KOPT-K1 (cell line): ENCODE measurements around the gene SLC9A9.
A peak's percentile ranks its signal among the peaks of the same experiment; 100 is the strongest.

Source experiments
- H3K27ac ChIP-seq: fragments of 200-600 bp; sonication (generic); 2 replicates; pipeline ENCODE4 v1.5.1; 2016; ENCODE audit warnings: antibody characterized with exemption, mild to moderate bottlenecking, low read depth, low read length; ENCODE audit not compliant: poor library complexity, severe bottlenecking
- H3K36me3 ChIP-seq: fragments of 200-600 bp; sonication (generic); 2 replicates; pipeline ENCODE4 v1.5.1; 2017; ENCODE audit warnings: antibody characterized with exemption, mild to moderate bottlenecking, low read length, moderate library complexity; ENCODE audit not compliant: insufficient read depth
- H3K9me3 ChIP-seq: fragments of 200-600 bp; sonication (generic); 2 replicates; pipeline ENCODE4 v1.5.1; 2017; ENCODE audit warnings: antibody characterized with exemption, low read length, mild to moderate bottlenecking; ENCODE audit not compliant: insufficient read depth, poor library complexity, severe bottlenecking

The SLC9A9 gene

DNA sequence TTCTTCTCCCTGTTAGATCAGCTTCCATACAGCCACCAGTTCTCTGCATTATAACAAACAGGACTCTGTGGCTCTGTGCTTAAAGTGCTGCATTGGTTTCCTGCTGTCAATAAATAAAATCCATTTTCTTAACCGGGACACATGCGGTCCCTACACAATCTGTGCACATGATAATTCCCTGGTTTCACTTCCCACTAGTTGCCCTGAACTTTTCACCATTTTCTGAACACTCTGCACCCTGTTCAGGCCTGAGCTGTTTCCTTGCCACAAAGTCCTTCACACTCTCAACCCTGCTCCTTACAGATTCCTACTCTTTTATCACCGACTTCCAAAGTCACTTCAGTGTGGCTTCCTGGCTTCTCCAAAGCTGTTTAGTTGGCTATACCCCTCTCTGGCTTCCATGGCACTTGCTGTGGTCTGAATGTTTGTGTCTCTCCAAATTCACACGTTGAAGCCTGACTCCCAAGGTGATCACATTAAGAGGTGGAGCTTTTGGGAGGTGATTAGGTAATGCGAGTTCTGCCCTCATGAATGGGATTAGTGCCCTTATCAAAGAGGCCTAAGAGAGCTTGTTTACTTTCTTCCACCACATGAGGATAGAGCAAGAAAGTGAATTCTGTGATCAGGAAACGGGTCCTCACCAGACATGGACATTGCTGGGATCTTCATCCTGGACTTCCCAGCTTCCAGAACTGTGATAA, 495.3 kb downstream of the SLC9A9 start:
- H3K36me3 ChIP-seq = no peaks in the 10 kb centered on the region
- no peak overlapping the region for H3K27ac ChIP-seq
- H3K9me3 ChIP-seq = no peaks in the 10 kb centered on the region

DNA sequence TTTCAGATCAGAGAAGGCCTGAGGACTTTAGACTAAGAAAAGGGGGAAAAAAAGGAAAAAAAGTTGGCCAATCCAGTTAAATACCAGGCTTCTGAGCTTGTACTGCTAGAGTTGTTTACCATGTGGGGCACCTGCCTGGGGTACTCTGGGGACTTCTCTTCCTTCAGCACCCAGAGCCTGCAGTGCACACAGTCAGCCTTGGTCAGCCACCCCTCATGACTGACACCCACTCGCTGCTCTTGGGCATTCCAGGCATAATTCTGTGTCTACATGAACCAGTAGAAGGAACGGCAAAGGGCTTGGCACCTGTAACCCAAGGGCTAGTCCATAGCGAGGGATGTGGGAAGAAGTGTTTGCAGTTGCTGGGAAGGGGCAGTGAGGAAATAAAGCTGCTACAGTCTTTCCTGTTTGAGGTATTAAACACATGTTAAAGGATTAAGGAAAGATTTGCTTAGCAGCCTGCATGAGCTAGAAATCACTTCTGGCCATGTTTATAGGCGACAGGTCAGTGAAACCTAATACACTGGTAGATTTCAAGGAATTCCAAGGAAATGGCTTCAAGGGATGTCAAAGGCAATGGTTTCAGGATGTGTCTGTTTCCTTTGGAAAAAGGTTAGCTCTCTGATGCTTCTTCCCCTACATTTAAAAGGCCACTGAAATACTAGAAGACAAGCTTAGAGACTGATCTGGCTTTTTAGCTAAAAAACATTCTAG, 496.2 kb downstream of the SLC9A9 start:
- H3K36me3 ChIP-seq = no peaks in the 10 kb centered on the region
- H3K9me3 ChIP-seq = no peaks in the 10 kb centered on the region
- no peak overlapping the region for H3K27ac ChIP-seq

DNA sequence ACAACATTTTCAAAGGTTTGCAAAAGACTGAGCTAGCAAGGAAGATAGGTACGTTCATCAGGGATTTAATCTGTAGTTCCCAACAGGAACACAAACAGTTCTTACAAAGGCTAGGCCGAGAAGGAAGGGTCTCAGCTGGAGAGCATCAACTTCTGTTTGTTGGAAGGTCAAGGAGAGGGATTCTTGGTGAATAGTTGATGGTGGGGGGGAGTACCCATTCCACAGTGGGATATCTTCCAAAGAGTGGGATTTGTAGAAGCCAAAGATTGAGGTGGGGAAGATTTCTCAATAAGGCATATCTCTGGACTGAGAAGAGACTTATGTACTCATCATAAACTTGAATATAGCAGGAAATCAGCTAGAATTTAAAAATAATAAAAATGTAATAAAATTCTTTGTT, 496.9 kb downstream of the SLC9A9 start:
- Histone ChIP-seq H3K27ac (no peak overlapping the region), H3K9me3 (no peaks in the 10 kb centered on the region), H3K36me3 (no peaks in the 10 kb centered on the region)

DNA sequence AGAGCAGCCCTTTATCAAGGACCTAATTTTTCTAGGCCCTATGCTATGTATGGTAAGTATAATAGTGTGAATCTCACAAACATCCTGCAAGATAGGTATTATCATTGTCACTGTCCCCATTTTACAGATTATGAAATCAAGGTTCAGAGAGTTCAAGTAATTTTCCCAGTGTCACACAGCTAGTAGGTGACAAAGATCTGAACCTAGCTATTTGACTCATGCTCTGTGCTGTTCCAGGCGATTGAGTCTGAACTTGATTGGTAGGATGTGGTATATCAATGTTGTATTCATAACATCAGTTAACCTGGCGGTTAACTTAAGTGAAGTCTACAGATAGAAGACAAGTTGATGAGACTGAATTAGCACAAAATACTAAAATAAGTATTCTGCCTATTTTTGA, 498.8 kb downstream of the SLC9A9 start:
- Histone ChIP-seq H3K36me3 (no peaks in the 10 kb centered on the region), H3K27ac (no peak overlapping the region), H3K9me3 (no peaks in the 10 kb centered on the region)

DNA sequence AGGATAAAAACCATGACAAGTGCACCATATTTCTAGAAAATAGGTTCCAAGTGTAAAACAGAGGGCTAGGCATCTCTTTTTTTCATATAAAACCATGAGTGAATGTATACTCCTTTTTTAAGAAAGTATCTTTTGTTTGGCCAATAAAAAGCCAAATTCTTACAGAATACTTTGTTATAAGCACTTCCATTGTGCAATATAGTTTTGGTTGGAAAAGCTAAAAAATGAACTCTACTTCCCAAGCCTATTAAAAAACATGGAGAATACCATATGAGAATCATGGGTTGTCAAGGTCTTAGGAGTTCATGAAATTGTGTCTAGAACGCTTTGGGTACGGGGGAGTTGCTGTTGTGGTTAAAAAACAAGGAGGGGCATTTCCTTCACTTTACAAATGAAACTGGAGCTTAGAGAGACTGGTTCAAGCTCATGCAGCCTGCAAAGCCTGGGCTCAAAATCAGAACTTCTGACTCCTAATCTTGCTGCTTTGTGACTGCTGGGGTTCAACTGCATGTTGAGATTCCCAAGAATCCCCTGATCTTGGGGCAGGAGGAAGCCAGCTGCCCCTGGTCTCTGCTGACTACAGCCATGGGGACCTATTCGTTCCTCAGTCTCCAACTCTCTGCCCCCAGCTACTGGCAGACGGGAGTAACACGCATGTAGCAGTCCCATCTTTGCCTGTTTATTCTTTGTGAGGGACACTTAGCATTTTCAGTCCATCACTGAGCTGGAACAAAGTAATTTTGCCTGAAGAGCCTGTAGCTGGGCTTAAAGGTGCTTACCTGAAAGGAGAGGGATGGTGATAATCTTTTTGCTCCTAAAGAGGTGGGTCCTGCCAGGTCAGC, 499.6 kb downstream of the SLC9A9 start:
- H3K9me3 ChIP-seq = no peaks in the 10 kb centered on the region
- no peaks in the 10 kb centered on the region for H3K36me3 ChIP-seq
- no peak overlapping the region for H3K27ac ChIP-seq

DNA sequence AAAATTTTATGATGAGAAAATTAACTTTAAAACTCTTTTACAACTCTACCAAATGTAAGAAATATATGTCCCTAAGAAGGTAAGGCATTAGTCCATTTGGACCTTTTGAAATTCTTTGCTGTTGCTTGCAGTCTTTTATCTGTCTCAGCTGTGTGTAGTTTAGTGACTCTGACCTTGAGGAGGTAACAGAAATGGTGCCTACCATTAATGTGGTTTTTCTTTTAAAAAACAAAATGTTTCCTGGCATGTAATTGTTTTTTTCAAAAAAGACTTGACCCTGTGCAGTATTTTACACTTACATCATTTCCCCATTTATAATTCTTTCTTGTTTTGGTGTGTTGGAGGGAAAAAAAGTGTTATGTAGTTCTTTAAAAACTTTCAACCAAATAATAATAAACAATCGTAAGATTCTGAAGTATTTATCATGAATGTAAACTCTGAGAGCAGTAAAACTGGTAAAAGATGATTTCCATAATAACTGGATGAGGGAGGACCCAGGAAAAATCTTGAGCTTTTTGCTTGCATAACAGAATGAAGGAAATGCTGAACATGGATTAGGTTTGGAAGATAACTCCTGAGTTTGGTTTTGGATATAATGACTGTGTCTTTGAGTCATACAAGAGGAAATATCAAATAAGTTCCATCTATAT, 503.6 kb downstream of the SLC9A9 start:
- H3K36me3 ChIP-seq = no peaks in the 10 kb centered on the region
- peak overlapping the region; percentile 40 for H3K27ac ChIP-seq
- no peaks in the 10 kb centered on the region for H3K9me3 ChIP-seq

DNA sequence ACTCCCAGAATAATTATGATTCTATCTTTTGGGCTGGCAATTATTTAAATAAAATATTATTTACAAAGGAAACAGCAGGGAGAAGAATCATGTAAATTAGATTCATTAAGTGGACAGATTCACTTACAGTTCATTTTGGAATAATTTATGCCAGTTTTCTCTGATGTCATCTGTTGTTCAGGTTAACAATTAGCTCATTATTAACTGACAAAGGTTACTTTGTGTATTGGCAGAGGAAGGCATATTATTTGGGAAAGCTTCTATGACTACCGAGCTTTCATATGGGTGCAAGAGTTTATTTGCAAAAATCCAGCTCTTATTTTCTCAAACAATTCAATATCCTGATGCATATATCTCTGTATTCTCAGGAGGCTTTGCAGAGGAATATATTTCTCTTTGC, 504.3 kb downstream of the SLC9A9 start:
- no peaks in the 10 kb centered on the region for H3K36me3 ChIP-seq
- peak overlapping the region; percentile 40 for H3K27ac ChIP-seq
- H3K9me3 ChIP-seq = no peaks in the 10 kb centered on the region

DNA sequence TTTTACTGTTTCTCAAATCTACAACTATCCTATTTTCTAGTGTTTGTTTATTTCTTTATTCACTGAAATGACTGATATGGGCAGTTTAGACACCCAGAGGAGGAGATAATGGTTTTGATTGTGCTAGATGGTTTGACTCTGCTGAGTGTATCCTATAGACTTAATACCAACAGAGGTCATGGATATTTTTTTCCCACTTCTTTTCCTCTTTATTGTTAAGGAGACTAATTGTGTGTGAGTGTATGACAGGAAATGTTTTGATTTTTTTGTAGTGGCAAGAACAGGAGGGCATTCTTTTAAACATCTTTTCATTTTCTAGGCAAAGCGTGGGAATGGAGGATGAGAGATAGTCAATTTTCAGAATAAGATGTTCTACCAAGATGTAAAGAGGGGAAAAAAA, 505.2 kb downstream of the SLC9A9 start:
- Histone ChIP-seq H3K27ac (no peak overlapping the region), H3K36me3 (no peaks in the 10 kb centered on the region)

DNA sequence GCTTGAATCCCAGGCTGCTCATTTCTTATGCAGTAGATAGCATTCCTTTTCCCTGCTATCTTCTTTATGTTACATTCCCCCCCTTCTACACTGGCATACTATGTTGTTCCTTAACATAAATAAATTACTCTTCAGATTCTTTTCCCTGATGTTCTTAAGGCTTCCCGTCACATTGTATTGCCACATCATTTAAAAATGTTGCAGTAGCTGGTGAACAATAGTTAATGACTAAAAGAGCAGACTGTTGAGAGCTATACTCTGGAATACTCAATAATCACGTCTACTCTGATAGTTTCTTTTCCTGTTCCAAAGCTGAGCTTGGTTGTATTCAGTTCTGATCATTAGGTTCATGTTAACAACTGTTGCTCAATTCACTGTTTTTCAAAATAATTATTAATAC, 508.8 kb downstream of the SLC9A9 start:
- Histone ChIP-seq H3K36me3 (no peaks in the 10 kb centered on the region), H3K27ac (no peak overlapping the region), H3K9me3 (peaks cover 9% of the 10 kb centered on the region)

More for the DNA sequence above, 505.2 kb downstream of the SLC9A9 start:
- no peaks in the 10 kb centered on the region for H3K9me3 ChIP-seq

DNA sequence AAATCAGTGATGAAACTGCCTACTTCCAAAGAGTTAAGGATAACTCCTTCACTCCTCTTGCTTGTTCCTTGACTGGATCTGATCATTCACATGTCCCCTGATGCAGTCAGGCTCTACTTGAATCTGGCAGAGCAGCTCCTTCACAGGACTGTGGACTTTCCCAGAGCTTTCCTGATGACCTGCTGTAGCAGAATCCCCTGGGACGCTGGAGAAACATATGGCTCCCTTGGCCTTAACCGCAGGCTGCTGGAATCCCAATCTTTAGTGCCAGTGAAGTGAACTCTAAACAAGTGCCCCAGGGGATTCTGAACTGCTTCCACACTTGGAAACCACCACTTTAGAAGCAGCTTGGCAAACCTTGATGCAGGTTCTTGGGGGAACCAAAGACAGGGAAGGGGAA, 510.9 kb downstream of the SLC9A9 start:
- Histone ChIP-seq H3K36me3 (no peaks in the 10 kb centered on the region), H3K27ac (no peak overlapping the region), H3K9me3 (peaks cover 9% of the 10 kb centered on the region)

DNA sequence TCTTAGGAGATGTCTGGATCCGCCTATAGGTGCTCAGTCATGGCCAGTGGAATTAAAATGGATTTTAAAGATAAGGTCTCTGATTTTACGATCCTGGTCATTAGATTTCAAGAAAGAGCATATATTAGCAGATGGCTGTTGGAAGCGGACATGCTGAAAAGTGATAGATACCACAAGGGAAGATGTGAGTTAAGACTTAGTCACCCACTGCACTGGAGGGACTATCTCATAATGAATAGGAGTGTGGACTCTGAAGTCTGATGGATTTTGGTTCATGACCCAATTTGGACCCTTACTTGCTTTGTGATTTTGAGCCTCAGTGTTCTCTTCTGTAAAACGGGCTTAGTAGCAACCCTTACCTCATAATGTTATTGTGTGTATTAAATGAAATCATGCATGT, 514.0 kb downstream of the SLC9A9 start:
- no peaks in the 10 kb centered on the region for H3K36me3 ChIP-seq
- peaks cover 9% of the 10 kb centered on the region for H3K9me3 ChIP-seq
- no peak overlapping the region for H3K27ac ChIP-seq

DNA sequence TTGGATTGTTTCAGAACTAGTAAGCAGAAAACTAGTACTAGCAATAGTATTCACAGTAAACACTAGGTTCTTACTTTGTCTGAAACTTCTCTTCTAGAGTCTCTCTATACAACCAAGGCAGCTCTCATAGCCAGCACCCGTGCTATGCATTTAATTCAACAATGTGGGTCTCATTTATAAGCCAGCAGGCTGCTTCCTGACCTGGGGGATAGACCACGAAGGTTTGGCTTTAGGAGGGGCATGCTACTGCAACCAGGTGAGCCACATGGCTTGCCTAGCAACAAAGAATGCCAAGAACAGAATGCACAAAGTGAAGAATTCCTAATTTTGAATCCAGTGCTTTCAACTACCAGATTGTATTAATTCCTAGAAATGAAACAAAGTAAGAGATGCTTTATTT, 514.9 kb downstream of the SLC9A9 start:
- Histone ChIP-seq H3K9me3 (peaks cover 9% of the 10 kb centered on the region), H3K36me3 (no peaks in the 10 kb centered on the region), H3K27ac (no peak overlapping the region)

DNA sequence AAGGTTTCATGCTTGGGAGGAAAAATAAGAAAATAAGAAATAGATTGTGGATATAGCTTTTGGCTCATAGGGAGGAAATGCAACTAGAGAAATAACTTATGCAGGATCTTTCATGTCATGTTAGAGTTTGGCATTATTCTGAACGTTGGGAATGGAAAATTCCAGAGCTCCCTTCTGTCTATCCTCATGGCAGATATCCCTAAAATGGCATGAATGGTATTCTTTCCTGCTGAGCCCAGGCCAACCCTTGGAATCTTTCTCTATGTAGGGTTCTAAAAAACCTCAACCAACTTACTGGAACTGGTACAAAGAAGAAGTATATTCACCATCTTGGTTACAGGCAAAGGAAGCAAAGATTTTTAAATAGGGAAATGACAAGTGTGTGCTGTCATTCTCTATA, 516.2 kb downstream of the SLC9A9 start:
- H3K27ac ChIP-seq = no peak overlapping the region
- peaks cover 9% of the 10 kb centered on the region for H3K9me3 ChIP-seq
- no peaks in the 10 kb centered on the region for H3K36me3 ChIP-seq

DNA sequence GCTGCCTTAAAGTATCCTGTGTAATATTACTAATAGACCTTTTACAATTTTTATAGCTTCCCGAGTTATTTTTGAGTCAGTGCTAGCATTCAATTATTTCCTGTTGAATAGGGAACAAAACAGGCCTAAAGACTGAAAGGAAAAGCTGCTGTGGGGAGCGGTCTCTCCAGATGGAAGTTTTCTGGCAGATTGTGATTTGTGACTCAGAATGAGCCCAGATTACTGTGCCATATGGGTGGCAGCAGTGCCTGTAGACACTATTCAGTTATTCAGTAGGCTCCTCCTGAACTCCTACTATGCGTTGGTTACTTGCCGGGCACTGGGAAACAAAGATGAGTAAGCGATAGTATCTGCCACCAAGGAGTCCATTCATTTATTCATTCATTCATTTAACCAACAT, 516.9 kb downstream of the SLC9A9 start:
- Histone ChIP-seq H3K27ac (no peak overlapping the region), H3K36me3 (no peaks in the 10 kb centered on the region), H3K9me3 (peaks cover 9% of the 10 kb centered on the region)

DNA sequence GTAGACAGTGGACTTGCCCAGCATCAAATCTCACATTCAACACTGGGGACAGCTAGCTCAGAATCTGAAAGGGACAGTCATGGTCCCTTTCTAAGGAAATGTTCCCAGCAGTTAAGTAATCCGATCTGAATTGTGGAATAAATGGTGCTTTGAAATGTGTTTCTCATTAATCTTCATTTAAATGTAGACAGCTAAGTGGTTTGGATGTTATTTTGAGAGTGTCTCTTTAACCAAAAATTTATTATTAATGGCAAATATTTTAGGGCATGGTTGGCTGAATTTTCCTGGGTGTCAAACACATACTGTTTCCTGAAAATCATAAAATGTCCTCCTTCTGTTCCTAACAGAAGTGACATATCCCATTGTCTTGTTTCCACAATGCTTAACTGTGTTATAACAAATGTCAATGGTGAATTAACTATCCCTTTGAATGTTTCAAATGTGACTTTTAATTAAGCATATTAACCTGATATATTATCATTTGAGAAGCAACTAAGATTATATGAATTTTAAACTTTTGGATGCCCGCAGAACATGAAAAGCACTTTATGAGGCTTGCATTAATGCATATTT, 517.9 kb downstream of the SLC9A9 start:
- peaks cover 6% of the 10 kb centered on the region for H3K9me3 ChIP-seq

More for the DNA sequence above, 517.9 kb downstream of the SLC9A9 start:
- Histone ChIP-seq H3K27ac (no peak overlapping the region), H3K36me3 (no peaks in the 10 kb centered on the region)
